Progenitor cell of endocrine pancreas (in vitro differentiated cells): ENCODE results near the gene DDX43. TPM values are rescaled to one million over a fixed set of nuclear protein-coding genes. Genes with fewer than 3 reads are reported as not detected.

Experiments used
- DNase-seq: peaks from one replicate; pipeline ENCODE4 v3.0.0; 2021; ENCODE audit warnings: low spot score; ENCODE audit not compliant: unreplicated experiment
- H3K27ac Mint-ChIP-seq: 2 replicates; pipeline ENCODE4 v1.8.0; 2021; ENCODE audit warnings: mild to moderate bottlenecking, moderate library complexity, mixed read lengths
- H3K27me3 Mint-ChIP-seq: 2 replicates; pipeline ENCODE4 v1.8.0; 2021; ENCODE audit warnings: mixed read lengths
- H3K36me3 Mint-ChIP-seq: 2 replicates; pipeline ENCODE4 v1.8.0; 2022; ENCODE audit warnings: mixed read lengths; ENCODE audit not compliant: insufficient read depth
- H3K4me1 Mint-ChIP-seq: 2 replicates; pipeline ENCODE4 v1.8.0; 2021; ENCODE audit warnings: low read depth, mixed read lengths
- H3K4me3 Mint-ChIP-seq: 2 replicates; pipeline ENCODE4 v1.8.0; 2021; ENCODE audit warnings: low read depth, mild to moderate bottlenecking, moderate library complexity, mixed read lengths
- H3K9me3 Mint-ChIP-seq: 2 replicates; pipeline ENCODE4 v1.8.0; 2021; ENCODE audit warnings: low read depth, mixed read lengths
- total RNA-seq: library from RNA; stranded (reverse); gene quantifications from 2 replicates; pipeline ENCODE4 v1.2.1, GENCODE V29; 2021
- TF ChIP-seq, protein P1 (sequence below): fragments of 200-600 bp; sonication (generic); IDR thresholded peaks from one replicate; pipeline ENCODE4 v1.5.0; 2021; ENCODE audit warnings: antibody characterized with exemption, mild to moderate bottlenecking; ENCODE audit not compliant: unreplicated experiment

Gene DDX43
- total RNA-seq, 1 donor from 2014 or later: not detected

GRCh38 chr6:73409395-73409794, 14.8 kb downstream of the DDX43 start:
- H3K27ac Mint-ChIP-seq: no peak overlapping the region
- DNase-seq: no peak
- TF ChIP-seq, protein P1, sequence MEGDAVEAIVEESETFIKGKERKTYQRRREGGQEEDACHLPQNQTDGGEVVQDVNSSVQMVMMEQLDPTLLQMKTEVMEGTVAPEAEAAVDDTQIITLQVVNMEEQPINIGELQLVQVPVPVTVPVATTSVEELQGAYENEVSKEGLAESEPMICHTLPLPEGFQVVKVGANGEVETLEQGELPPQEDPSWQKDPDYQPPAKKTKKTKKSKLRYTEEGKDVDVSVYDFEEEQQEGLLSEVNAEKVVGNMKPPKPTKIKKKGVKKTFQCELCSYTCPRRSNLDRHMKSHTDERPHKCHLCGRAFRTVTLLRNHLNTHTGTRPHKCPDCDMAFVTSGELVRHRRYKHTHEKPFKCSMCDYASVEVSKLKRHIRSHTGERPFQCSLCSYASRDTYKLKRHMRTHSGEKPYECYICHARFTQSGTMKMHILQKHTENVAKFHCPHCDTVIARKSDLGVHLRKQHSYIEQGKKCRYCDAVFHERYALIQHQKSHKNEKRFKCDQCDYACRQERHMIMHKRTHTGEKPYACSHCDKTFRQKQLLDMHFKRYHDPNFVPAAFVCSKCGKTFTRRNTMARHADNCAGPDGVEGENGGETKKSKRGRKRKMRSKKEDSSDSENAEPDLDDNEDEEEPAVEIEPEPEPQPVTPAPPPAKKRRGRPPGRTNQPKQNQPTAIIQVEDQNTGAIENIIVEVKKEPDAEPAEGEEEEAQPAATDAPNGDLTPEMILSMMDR: no peak
- H3K27me3 Mint-ChIP-seq: no peaks in the 10 kb centered on the region
- no peaks in the 10 kb centered on the region for H3K9me3 Mint-ChIP-seq
- no peaks in the 10 kb centered on the region for H3K36me3 Mint-ChIP-seq
- peaks cover 2% of the 10 kb centered on the region for H3K4me1 Mint-ChIP-seq
- H3K4me3 Mint-ChIP-seq: no peak overlapping the region

- no peak for DNase-seq
- H3K27ac Mint-ChIP-seq: no peak overlapping the region
- H3K9me3 Mint-ChIP-seq: no peaks in the 10 kb centered on the region
- H3K36me3 Mint-ChIP-seq: no peaks in the 10 kb centered on the region
- TF ChIP-seq, protein P1: no peak
- no peak overlapping the region for H3K4me3 Mint-ChIP-seq
- H3K27me3 Mint-ChIP-seq: no peaks in the 10 kb centered on the region
- peaks cover 2% of the 10 kb centered on the region for H3K4me1 Mint-ChIP-seq
Measured at GRCh38 chr6:73413102-73413501, 18.5 kb downstream of the DDX43 start.

GRCh38 chr6:73418081-73418741, 23.6 kb downstream of the DDX43 start:
- H3K36me3 Mint-ChIP-seq: no peaks in the 10 kb centered on the region
- H3K4me3 Mint-ChIP-seq: no peak overlapping the region
- peaks cover 12% of the 10 kb centered on the region for H3K4me1 Mint-ChIP-seq
- H3K27me3 Mint-ChIP-seq: no peaks in the 10 kb centered on the region
- TF ChIP-seq, protein P1: no peak
- H3K9me3 Mint-ChIP-seq: no peaks in the 10 kb centered on the region
- no peak overlapping the region for H3K27ac Mint-ChIP-seq
- no peak for DNase-seq

- Mint-ChIP-seq H3K9me3 (no peaks in the 10 kb centered on the region), H3K36me3 (no peaks in the 10 kb centered on the region), H3K4me3 (no peak overlapping the region), H3K27me3 (no peaks in the 10 kb centered on the region), H3K4me1 (peaks cover 12% of the 10 kb centered on the region), H3K27ac (no peak overlapping the region)
- TF ChIP-seq, protein P1: no peak
- no peak for DNase-seq
Measured at GRCh38 chr6:73421534-73421933, 26.9 kb downstream of the DDX43 start.

DNA sequence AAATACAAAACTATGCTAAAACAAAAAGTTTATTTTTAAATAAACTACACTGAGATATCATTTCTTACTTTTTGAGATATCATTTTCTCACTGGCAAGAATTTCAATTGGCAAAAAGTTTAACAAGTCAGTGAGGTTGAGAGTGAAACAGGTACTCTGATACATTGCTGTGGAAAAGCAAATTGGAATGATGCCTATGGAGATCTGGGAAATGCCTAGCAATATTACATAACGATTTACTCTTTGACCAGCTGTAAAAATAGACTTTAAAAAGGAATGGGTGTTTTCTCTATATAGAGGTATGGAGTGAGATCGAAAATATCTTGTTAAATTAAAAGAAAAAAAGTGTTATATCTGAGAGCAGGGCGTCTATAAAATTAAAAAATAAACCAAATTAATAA, 40.6 kb downstream of the DDX43 start:
- H3K27ac Mint-ChIP-seq: no peak overlapping the region
- DNase-seq: no peak
- TF ChIP-seq, protein P1: no peak
- no peaks in the 10 kb centered on the region for H3K9me3 Mint-ChIP-seq
- no peaks in the 10 kb centered on the region for H3K36me3 Mint-ChIP-seq
- H3K4me3 Mint-ChIP-seq: no peak overlapping the region
- H3K4me1 Mint-ChIP-seq: no peaks in the 10 kb centered on the region
- no peaks in the 10 kb centered on the region for H3K27me3 Mint-ChIP-seq
